K562 (cell line): ENCODE results near the gene FOXL2NB. TPM values are rescaled to one million over a fixed set of nuclear protein-coding genes. Genes with fewer than 3 reads are reported as not detected.

ENCODE experiments used
- POLR2G ChIP-seq: fragments of 200-400 bp; formaldehyde crosslinking; IDR thresholded peaks from 2 replicates; pipeline ENCODE4 v1.6.1; 2017; ENCODE audit warnings: low read depth, mild to moderate bottlenecking, antibody characterized with exemption, low read length, moderate library complexity
- PTTG1 ChIP-seq: fragments of 450-650 bp; IDR thresholded peaks from 2 replicates; pipeline ENCODE4 v1.6.1; 2016; ENCODE audit warnings: low read depth, mild to moderate bottlenecking, missing genetic modification characterization, missing compliant biosample characterization
- SIN3A ChIP-seq, 2 experiments: fragments of 150-350 bp in 1 of 2; IDR thresholded peaks; 2 replicates each; pipeline ENCODE4 v1.6.1; 2011 to 2016; ENCODE audit warnings: borderline replicate concordance in 2 of 2, low read depth in 2 of 2, low read length in 2 of 2, mild to moderate bottlenecking in 2 of 2, moderate library complexity in 2 of 2; ENCODE audit not compliant: control insufficient read depth in 1 of 2
- ZBTB33 ChIP-seq: sonication (generic); formaldehyde crosslinking; IDR thresholded peaks from 2 replicates; pipeline ENCODE4 v1.8.1; 2023; ENCODE audit warnings: mild to moderate bottlenecking, missing genetic modification reagents
- ZBTB7A ChIP-seq: IDR thresholded peaks from 2 replicates; pipeline ENCODE4 v1.6.1; 2011; ENCODE audit warnings: low read depth, mild to moderate bottlenecking, low read length, moderate library complexity, borderline replicate concordance; ENCODE audit not compliant: control insufficient read depth
- ZNF184 ChIP-seq: sonication (generic); formaldehyde crosslinking; IDR thresholded peaks from 2 replicates; pipeline ENCODE4 v1.5.0; 2020; ENCODE audit warnings: missing genetic modification reagents
- polyA plus RNA-seq, 8 experiments: library from polyadenylated mRNA; depleted of rRNA in 4 of 8; stranded (reverse) in 5 of 8; unstranded in 3 of 8; fragments of >200 nt; fragmentation: Nextera tagmentation in 2 of 8; fragmentation: Illumina TruSeq in 1 of 8; extraction: Ambion mirVana in 2 of 8; extraction: Trizol in 1 of 8; gene quantifications; 2 replicates each; pipeline versions ENCODE4 v1.2.1 to v1.2.3, GENCODE V29; 2011 to 2014; ENCODE audit warnings: inconsistent platforms in 1 of 8, missing spikeins in 1 of 8
- total RNA-seq, 7 experiments: library from RNA; depleted of rRNA in 6 of 7; stranded (reverse); fragments of >200 nt in 6 of 7; fragmentation: Illumina TruSeq in 2 of 7; extraction: Trizol in 2 of 7; gene quantifications; 2 replicates each; pipeline versions ENCODE4 v1.2.1 to v1.2.3, GENCODE V29; 2011 to 2021; ENCODE audit warnings: low replicate concordance in 1 of 7
- TF ChIP-seq, protein P1 (sequence below): fragments of 450-650 bp; formaldehyde crosslinking; IDR thresholded peaks from 2 replicates; pipeline ENCODE4 v1.4.0; 2022; ENCODE audit warnings: missing genetic modification characterization
- TF ChIP-seq, protein P2 (sequence below): fragments of 250-450 bp; sonication (Bioruptor Pico); IDR thresholded peaks from 2 replicates; pipeline ENCODE4 v1.5.0; 2020; ENCODE audit warnings: mild to moderate bottlenecking
- TF ChIP-seq, protein P3 (sequence below): fragments of 150-350 bp; conservative IDR thresholded peaks from 2 replicates; pipeline ENCODE4 v1.6.1; 2014; ENCODE audit warnings: low read length

FOXL2NB gene
- total and polyA plus RNA-seq, 9 of the 15 experiments (the other 6 are each of a cell fraction or from before 2014, with no cell fraction given): 0.71 to 17.4 (median 9.0) TPM

DNA sequence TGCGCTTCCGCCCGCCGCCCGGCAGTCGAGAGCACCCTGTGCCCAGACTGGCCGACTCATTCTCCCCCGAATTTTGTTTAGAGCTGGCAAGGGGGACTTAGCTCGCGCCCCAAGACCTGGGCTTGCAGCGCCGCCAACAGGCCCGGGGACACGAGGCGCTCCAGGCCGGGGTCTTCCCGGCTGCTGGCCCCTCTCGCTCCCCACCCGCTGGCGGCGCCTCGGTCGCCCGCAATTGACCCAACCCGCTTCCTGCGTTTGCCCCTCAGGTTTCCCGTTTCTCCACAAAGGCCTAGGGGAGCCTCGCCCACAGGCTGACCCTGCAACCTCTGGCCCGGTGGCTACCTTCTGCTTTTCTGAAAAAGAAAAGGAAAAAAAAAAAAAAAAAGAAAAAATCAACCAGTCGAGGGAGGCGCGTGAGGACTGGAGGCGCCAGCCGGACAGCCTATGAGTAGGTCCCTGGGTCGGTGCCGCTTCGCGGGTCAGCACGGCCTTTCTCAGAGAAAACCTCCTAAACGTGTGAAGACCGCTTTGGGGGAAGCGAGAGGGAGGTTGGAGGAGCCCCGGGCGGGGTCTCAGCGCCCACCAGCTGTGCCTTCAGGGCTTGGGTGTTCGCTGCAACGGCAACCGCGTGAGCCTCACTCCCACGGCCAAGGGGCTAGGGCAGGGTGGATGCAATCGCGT is 7.3 kb upstream of the FOXL2NB start (continued):
- TF ChIP-seq, protein P1, sequence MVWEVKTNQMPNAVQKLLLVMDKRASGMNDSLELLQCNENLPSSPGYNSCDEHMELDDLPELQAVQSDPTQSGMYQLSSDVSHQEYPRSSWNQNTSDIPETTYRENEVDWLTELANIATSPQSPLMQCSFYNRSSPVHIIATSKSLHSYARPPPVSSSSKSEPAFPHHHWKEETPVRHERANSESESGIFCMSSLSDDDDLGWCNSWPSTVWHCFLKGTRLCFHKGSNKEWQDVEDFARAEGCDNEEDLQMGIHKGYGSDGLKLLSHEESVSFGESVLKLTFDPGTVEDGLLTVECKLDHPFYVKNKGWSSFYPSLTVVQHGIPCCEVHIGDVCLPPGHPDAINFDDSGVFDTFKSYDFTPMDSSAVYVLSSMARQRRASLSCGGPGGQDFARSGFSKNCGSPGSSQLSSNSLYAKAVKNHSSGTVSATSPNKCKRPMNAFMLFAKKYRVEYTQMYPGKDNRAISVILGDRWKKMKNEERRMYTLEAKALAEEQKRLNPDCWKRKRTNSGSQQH: no peak
- TF ChIP-seq PTTG1 (tag) (no peak), SIN3A (IDR thresholded peaks at IDR 0.05; ENCODE audit: borderline replicate concordance in 2 of 2, control insufficient read depth in 1 of 2, low read depth in 2 of 2, low read length in 2 of 2) (no peak), ZBTB33 (CRISPR knock-in tag) (peak; percentile 98), ZBTB7A (peak; percentile 28; the same call in 1 of the 2 replicates), POLR2G (peak; percentile 64), ZNF184 (no peak)
- TF ChIP-seq, protein P2, sequence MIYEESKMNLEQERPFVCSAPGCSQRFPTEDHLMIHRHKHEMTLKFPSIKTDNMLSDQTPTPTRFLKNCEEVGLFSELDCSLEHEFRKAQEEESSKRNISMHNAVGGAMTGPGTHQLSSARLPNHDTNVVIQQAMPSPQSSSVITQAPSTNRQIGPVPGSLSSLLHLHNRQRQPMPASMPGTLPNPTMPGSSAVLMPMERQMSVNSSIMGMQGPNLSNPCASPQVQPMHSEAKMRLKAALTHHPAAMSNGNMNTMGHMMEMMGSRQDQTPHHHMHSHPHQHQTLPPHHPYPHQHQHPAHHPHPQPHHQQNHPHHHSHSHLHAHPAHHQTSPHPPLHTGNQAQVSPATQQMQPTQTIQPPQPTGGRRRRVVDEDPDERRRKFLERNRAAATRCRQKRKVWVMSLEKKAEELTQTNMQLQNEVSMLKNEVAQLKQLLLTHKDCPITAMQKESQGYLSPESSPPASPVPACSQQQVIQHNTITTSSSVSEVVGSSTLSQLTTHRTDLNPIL (CRISPR knock-in tag): no peak
- TF ChIP-seq, protein P3, sequence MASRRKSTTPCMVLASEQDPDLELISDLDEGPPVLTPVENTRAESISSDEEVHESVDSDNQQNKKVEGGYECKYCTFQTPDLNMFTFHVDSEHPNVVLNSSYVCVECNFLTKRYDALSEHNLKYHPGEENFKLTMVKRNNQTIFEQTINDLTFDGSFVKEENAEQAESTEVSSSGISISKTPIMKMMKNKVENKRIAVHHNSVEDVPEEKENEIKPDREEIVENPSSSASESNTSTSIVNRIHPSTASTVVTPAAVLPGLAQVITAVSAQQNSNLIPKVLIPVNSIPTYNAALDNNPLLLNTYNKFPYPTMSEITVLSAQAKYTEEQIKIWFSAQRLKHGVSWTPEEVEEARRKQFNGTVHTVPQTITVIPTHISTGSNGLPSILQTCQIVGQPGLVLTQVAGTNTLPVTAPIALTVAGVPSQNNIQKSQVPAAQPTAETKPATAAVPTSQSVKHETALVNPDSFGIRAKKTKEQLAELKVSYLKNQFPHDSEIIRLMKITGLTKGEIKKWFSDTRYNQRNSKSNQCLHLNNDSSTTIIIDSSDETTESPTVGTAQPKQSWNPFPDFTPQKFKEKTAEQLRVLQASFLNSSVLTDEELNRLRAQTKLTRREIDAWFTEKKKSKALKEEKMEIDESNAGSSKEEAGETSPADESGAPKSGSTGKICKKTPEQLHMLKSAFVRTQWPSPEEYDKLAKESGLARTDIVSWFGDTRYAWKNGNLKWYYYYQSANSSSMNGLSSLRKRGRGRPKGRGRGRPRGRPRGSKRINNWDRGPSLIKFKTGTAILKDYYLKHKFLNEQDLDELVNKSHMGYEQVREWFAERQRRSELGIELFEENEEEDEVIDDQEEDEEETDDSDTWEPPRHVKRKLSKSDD: no peak
